NCI-H345 (cell line): ENCODE data around the gene DDX41.

ENCODE experiments used
- DNase-seq: peaks from one replicate; lab custom pipeline; 2025; lab: John Stamatoyannopoulos, UW

DDX41 gene

GRCh38 chr5:177512736-177513380 is 3.9 kb downstream of the DDX41 start:
- no peak for DNase-seq

- no peak for DNase-seq
These were observed 4.7 kb downstream of the DDX41 start for GRCh38 chr5:177511796-177512675.

DNA sequence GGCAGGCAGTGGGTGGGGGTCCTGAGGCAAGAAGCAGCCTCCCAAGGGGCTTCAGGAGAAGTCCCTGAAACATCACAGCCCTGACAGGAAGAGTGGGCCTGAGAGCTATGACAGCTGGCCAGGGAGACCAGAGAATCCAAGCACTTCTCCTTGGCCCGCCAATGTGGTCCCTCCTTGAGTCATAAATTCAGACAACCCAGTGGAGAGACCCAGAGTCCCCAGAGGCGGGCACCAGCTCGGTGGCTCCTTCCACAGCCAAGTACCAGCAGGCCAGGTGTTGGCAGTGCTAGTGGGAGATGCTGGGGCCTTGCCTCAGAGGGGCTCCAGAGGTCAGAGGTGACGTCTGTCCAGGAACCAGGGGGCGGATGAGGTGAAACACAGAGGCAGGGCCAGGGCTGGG is 5.6 kb downstream of the DDX41 start:
- DNase-seq: no peak

DNA sequence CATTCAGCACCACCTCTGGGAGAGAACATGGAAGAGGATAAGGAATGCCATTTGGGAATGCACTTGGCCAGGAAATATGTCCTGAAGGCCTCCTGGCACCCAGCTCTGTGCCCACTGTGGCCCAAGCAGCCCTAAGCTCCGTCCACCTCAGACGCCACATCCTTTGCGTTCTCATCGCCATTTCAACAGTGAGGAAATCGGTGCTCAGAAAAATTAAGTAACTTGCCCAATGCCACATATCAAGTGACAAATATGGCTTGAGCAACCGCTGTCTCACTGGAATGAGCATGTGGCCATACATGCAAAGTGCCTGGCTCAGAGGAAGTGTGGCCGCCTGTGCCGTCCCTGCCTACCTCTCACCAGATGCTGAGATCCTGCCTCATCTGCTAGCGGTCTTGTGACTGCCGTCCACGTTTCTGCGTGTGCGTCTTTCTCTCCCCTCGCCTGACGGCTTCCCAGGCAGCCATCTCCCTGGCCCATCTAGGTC is 6.2 kb downstream of the DDX41 start:
- no peak for DNase-seq

GRCh38 chr5:177509991-177510566 is 6.7 kb downstream of the DDX41 start:
- no peak for DNase-seq

- DNase-seq: no peak
These were observed 7.3 kb downstream of the DDX41 start, which contains the start of gene DOK3 for GRCh38 chr5:177509381-177509951. DOK3 (minus strand) TSS chr5:177509826; CDS start chr5:177509540, 286 bp downstream.

- DNase-seq: no peak
These were observed 7.9 kb downstream of the DDX41 start for GRCh38 chr5:177508837-177509236.

DNA sequence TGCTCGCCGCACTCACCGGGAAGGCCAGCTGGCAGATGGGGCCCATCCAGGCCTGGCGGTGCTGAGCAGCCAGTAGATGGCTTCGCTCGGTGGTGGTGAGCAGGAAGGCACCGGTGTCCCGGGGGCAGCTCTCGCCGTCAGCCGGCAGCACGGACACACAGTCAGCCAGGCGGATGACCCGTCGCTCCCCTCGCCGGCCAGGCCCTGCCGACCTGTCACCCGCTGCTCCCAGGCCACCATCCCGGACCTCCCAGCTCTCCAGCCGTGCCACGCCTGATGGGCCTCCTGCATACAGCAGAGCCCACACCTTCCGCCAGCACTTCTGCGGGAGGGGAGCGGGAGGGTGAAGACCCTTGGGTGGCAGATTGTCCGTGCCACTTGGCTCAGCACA is 8.5 kb downstream of the DDX41 start:
- no peak for DNase-seq

DNA sequence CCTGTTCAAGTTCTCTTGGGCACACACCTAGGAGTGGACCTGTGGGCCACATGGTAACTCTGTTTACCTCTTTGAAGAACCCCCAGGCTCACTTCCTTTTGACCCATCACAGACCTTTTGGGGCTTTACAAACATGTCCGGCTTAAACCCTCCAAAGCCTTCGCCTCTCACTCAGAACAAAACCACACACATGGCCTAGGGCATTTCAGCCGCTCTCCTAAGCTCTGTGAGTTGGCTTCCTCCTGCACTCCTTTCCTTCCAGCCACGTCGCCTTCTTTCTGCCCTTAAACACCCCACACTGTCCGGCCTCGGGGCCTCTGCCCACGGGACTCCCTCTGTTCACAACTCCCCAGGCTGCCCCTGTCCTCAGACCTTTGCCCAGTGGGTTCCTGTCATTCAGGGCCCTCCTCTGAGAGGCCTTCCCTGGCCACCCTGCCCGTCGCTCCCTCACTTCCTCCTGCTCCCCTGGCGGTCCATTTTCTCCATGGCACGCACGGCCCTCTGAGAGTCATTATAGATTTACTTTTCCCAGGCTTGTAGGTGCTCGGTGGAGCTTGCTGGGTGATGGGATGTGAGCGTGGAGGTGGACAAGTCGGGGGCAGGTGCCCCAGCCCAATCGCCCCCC is 9.1 kb downstream of the DDX41 start:
- DNase-seq: no peak

- no peak for DNase-seq
These were observed 9.6 kb downstream of the DDX41 start for GRCh38 chr5:177507165-177507564.

DNA sequence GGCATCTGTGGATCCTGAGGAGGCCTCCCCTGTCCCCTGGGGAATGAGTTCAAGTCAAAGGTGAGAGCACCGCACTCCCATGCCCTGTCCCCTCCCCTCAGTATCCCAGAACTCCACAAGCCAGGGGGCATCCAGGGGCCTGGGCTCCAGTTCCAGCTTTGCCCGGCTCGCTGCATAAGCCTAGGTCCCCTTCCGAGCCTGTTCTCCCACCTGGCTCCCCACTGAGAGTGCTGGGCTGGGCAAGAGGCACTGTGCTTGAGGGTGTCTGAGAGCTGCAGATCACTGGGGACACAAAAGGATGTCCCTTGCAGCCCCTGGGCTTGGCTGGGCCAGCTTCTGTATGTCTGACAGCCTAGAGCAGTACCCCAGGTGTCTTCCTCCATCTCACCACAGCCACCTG is 11.7 kb downstream of the DDX41 start:
- no peak for DNase-seq

DNA sequence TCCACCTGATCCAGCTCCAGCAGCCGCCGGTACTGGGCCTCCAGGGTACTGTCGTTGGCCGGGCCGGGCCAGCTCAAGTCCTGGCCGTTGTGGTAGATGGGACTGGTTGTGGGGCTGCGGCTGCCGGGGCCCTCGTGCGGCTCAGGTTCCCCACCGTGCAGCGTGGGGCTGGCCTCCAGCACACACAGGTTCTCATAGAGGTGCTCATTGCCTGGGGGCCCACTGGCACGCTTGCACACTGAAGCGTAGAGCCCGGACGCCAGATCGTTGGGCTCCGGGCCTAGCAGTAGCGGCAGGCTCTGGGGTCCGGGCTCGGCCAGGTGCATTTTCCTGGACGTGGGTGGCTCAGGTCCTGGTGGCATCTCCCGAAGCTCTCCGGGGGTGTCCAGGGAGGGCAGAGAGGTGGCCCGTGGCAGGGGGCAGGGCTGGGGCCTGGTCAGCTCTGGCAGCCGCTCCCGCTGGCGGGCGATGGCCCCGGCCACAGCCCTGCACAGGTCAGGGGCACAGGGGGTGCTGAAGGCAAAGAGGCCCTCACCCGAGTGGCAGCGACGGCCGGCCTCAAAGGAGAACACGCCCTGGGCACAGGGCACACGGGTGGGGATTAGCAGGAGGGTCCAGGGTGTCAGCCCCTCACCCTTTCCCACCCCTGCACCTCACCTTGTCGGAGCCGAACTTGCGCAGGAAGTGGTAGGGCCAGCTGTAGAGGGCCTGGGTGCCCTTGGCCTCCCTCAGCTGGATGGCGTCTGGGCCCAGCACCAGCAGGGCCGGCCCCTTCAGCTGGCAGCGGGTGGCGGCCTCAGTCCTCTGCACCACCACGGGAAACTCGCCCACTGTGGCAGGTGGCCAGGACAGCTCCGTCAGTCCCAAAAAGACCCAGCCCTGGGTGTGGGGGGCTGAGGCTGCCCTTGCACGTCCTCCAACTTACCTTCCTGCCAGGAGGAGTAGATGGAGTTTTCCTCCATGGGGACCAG is 12.4 kb downstream of the DDX41 start:
- DNase-seq: no peak

DNA sequence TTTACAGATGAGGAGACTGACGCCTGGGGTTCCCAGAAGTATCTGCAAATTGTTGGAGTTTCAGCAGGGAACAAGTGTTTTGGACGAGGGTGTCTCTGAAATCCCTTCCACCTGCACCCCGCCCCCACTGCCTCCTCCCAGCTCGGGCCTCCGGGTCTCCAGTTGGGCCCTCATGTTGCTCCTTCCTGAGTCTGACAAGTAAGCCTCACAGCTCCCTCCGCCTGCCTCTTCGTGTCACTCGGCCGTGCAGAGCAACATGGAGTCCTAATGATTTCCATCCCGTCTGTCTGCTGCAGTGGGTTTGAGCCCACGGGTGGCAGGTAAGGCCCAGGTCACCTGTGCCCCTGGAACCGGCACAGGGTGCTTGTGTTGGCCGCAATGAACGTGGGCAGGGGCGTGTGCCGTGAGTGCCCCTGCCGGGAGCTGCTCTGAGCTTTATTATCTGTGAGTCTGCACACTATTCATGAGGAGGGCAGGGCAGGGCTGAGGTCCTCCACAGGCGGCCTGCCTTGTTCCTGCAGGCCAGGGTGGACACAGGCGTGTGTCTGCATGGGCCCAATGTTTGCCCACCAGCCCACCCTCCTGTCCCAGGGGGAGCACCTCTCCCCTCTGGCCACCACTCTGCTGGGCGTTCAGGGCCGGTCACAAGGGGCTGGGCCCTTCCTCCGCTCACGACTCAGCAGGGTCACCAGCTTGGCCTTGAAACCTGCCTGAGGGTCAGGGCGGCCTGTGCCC is 13.2 kb downstream of the DDX41 start:
- no peak for DNase-seq

DNA sequence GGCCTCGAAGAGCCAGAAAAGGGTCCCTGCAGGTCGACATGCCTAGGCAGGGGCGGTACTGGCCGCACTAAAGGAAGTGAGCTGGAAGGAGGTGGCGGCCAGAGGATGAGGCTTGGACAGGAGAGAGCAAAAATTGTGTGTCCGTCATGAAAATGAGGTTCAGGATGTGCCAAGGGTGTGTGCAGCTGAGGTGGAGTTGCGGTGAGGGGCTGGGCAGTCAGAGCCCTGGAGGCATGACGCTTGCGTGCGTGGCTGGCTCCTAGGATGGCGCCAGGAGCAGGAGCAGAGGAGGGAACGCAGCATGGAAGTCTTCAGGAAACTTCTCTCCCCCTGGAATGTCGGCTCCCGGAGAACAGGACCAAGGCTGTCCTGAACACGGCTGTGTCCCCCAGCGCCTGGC is 13.9 kb downstream of the DDX41 start:
- no peak for DNase-seq

GRCh38 chr5:177501874-177502678 is 14.7 kb downstream of the DDX41 start:
- DNase-seq: no peak

- DNase-seq: peak; percentile 89
These were observed 15.9 kb downstream of the DDX41 start for GRCh38 chr5:177500685-177501522.

- no peak for DNase-seq
These were observed 16.9 kb downstream of the DDX41 start for GRCh38 chr5:177499842-177500241.

DNA sequence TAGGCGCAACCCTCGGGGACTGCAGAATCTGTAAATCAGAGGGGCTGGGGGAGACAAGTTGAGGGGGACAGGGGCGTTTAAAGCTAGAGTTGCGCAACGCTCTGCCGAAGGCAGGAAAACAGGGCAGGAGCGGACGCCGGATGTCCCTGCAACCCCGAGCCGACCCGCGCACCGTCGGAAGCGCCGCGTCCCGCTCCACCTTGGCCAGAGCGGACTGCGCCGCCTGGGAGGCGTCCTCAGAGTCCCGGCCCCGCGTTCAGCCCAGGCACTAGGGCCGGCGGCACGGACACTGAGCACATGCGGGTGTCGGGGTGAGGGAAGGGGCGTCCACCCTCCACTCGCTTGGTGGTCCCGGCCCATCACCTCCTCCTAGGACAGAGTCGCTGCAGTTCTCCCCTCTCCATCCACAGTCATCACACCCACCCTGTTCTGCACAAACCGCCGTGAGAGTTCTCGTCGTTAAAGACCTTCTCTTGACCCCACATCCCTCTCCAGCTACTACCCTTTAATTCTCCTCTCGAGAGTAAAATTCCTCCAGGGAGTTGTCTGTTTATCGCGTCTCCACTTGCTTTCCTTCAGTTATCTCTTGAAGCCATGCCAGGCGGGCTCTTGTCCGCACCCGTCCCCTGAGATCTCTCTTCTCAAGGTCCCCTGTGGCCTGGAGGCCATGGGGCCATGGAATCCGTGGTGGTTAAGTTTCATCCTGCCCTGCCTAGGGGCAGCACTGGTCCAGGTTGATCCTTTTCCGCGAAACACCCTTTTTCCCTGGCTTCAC is 18.6 kb downstream of the DDX41 start:
- no peak for DNase-seq
